GM19438 (cell line): ENCODE data around the gene SCNN1A.
A peak's percentile ranks its signal among the peaks of the same experiment; 100 is the strongest.

ENCODE experiments used
- ATAC-seq: cut with Tn5 transposase; IDR thresholded peaks from one replicate; pipeline ENCODE4 v1.9.1; 2021; ENCODE audit warnings: low read depth; ENCODE audit not compliant: unreplicated experiment

The SCNN1A gene

GRCh38 chr12:6375269-6376078, at the start of gene SCNN1A:
TSS of gene SCNN1A (minus strand) at chr12:6375563. CDS start at chr12:6374783, 780 bp downstream.
- no peak for ATAC-seq

- no peak for ATAC-seq
Measured at GRCh38 chr12:6424866-6425265, 49.5 kb upstream of the SCNN1A start.

GRCh38 chr12:6424008-6424347, 48.6 kb upstream of the SCNN1A start:
- ATAC-seq: no peak

- ATAC-seq: peak; percentile 52
Measured at GRCh38 chr12:6423267-6424007, 48.1 kb upstream of the SCNN1A start.

- ATAC-seq: no peak
Measured at GRCh38 chr12:6420364-6420763, 45.0 kb upstream of the SCNN1A start.

GRCh38 chr12:6418796-6419195, 43.4 kb upstream of the SCNN1A start:
- ATAC-seq: no peak

- no peak for ATAC-seq
Measured at GRCh38 chr12:6416596-6416995, 41.2 kb upstream of the SCNN1A start.

GRCh38 chr12:6407236-6407954, 32.0 kb upstream of the SCNN1A start:
- ATAC-seq: no peak

GRCh38 chr12:6405963-6406362, 30.6 kb upstream of the SCNN1A start:
- ATAC-seq: no peak

GRCh38 chr12:6404390-6404789, 29.0 kb upstream of the SCNN1A start:
- ATAC-seq: no peak

GRCh38 chr12:6399884-6400644, 24.7 kb upstream of the SCNN1A start:
- no peak for ATAC-seq

GRCh38 chr12:6396031-6396430, 20.7 kb upstream of the SCNN1A start:
- ATAC-seq: no peak

GRCh38 chr12:6394398-6394797, 19.0 kb upstream of the SCNN1A start:
- ATAC-seq: no peak

- ATAC-seq: no peak
Measured at GRCh38 chr12:6393109-6393508, 17.7 kb upstream of the SCNN1A start.

GRCh38 chr12:6392504-6392903, 17.1 kb upstream of the SCNN1A start:
- no peak for ATAC-seq

GRCh38 chr12:6391013-6391412, 15.7 kb upstream of the SCNN1A start:
- no peak for ATAC-seq

GRCh38 chr12:6390084-6390799, 14.9 kb upstream of the SCNN1A start:
- no peak for ATAC-seq

GRCh38 chr12:6387541-6387940, 12.2 kb upstream of the SCNN1A start:
- ATAC-seq: no peak

GRCh38 chr12:6386491-6386890, 11.1 kb upstream of the SCNN1A start:
- no peak for ATAC-seq

GRCh38 chr12:6386038-6386437, 10.7 kb upstream of the SCNN1A start:
- ATAC-seq: no peak
